AG10803 (cell line): ENCODE results near the gene ENOX2.
"Not testable (repeated sequence)": the region's sequence is repeated elsewhere in the genome, so short reads cannot be mapped to it uniquely, and the experiment has no call there.

Experiments used
- DNase-seq: peaks from one replicate; pipeline ENCODE4 v3.0.0; 2010; ENCODE audit warnings: low read depth
- H3K4me3 ChIP-seq: 2 replicates; pipeline ENCODE4 v1.5.1; 2011; ENCODE audit warnings: mild to moderate bottlenecking, low read length, control low read depth
- CTCF ChIP-seq: conservative IDR thresholded peaks from 2 replicates; pipeline ENCODE4 v1.5.1; 2011; ENCODE audit warnings: mild to moderate bottlenecking, low read length, control low read depth, inconsistent platforms

ENOX2 gene

DNA sequence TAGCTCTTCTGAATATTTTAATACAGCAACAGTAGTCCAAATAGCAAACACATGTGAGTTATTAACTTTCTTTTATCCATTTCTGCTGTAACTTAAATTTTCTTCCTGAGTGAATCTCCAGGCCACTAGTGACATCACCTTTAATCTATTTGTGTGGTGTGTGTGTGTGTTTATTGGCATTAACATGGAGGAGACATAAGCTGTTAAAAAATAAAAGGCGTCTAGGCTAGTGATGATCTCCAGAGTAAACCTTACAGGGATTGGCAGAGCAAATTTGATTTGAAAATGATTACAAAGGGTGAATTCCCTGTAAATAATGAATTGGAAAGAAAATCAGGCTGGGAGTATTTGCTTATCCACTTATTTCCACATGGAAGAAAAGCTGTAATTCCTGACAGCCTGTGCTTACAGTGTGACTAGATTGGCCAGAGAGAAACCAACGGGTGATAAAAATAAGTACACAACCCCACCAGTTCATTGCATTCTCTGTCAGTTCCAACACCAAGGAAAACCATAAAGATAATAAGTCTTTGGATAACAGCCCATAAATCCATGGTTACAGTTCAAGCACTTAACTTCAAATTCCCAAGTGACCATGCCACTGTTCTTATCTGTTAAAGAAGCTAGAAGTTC is 186.1 kb downstream of the ENOX2 start:
- peak; percentile 23 for DNase-seq
- no peak overlapping the region for H3K4me3 ChIP-seq
- no peak for TF ChIP-seq CTCF

- H3K4me3 ChIP-seq = no peak overlapping the region
- no peak for TF ChIP-seq CTCF
- no peak for DNase-seq
Observed at GRCh38 chrX:130716346-130716745, 186.7 kb downstream of the ENOX2 start.

GRCh38 chrX:130715299-130715698 is 187.7 kb downstream of the ENOX2 start:
- peak; percentile 71 for DNase-seq
- TF ChIP-seq CTCF = no peak
- no peak overlapping the region for H3K4me3 ChIP-seq

DNA sequence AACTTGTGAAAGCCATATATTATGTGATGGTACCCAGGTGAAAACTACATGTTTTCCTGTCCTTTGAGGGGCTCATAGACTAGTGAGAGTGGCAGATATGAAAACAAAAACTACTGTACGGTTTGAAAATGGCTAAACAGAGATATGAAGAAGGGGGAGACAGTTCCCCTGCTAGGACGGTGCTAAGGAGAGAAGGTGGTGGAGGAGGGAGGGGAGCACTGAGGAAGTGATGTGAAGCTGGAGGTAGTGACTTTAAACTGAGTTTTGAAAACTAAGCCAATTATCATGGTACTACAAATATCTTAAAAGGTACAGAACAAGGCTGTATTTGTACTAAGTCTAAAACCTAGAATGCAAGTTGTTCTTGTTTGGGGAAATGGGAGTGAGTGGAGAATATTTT is 188.3 kb downstream of the ENOX2 start:
- TF ChIP-seq CTCF = no peak
- no peak overlapping the region for H3K4me3 ChIP-seq
- DNase-seq = no peak

GRCh38 chrX:130714135-130714534 is 188.9 kb downstream of the ENOX2 start:
- no peak for TF ChIP-seq CTCF
- no peak overlapping the region for H3K4me3 ChIP-seq
- DNase-seq = no peak

DNA sequence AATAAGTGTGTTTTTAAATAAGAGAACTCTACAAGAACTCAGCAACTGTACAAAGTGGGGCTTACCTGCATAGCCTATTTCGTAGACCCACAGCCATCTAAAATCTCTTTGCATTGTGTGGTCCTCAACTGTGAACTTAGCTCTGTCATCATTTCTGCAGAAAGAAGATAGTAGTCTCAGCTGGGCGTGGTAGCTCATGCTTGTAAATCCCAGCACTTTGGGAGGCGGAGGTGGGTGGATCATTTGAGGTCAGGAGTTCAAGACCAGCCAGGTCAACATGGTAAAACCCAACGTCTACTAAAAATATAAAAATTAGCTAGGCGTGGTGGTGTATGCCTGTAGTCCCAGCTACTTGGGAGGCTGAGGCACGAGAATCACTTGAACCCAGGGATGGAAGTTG is 193.8 kb downstream of the ENOX2 start:
- DNase-seq, H3K4me3 ChIP-seq: not testable (repeated sequence)

DNA sequence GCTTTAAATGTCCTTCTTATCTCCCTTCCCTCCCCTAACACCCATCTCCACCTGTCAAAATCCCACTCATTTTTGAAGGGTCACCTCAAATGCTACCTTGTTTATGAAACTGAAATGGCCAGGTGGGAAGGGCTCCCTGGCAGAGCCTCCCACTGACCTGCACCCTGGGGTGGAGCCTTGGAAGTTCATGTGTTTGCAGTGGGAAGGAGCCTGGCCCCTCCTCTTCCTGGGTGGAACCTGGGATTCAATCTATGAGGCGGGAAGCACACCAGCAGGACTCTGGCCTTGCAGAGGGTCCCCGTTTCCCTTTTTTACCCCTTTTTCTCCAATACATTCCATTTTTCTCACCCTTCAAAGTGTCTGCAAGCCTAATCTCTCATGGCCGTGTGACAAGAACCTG is 197.4 kb downstream of the ENOX2 start:
- no peak for DNase-seq
- TF ChIP-seq CTCF = no peak
- H3K4me3 ChIP-seq = no peak overlapping the region
